ENCODE data around the gene TRAF2. TPM values are rescaled to one million over a fixed set of nuclear protein-coding genes. Genes with fewer than 3 reads are reported as not detected.

Gene TRAF2
- total and polyA plus RNA-seq, 2 of the 8 experiments (the other 6 are each of a cell fraction or from before 2014, with no cell fraction given) = 26.9 to 50.2 TPM

DNA sequence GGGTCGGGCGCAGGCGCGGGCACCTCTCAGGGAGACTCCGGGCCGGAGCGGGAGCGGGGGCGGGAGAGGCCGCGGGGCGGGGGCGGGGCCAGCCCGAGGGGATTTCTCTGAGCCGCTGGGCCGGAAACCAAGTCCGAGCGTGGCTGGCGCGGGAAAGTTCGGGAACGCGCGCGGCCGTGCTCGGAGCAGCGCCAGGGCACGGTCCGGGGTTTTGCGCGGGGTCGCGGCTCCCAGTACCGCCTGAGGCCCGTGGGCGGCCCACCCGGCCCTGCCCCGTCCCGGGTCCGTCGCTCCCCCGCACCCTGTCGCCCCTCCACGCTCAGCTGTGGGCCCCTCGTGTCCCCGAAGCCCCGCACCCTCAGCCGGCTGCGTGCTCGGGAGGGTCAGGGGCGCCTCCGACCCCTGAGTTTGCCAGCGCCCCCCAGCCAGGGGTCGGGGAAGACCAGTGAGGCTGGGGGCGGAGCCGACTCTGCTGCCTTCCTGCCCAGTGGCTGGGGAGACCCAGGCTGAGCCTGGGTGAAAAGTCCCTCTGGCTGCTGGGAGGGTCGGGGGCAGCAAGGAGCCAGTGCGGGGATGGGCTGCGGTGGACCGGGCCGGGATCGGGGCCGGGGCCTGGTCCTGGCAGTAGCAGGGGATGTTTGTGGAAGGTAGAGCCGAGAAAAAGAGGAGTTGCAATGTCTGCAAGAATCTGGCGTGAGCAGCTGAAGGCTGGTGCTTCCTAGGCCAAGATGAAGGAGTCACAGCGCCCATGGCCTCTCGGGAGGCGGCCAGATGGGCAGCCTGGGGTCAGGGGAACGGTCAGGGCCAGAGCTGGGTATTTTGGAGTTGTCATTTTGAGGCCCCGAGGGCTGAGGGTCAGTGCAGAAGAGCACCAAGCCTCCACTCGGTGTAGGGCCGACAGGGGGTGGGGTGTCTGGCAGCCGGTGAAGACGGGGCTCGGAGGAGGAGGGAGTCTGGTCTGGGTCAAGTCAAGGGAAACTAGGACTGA lies 588 bp downstream of the TRAF2 start:
- H3K9ac ChIP-seq (replicated peaks in 1 of 4; ENCODE audit: extremely low read depth in 1 of 4, low read depth in 3 of 4, low read length in 3 of 4) = peak overlapping the region; percentile 32 to 91 (median 52); a peak in 5 of 7 replicates
- CTCF ChIA-PET (ENCODE audit: partially characterized antibody) = interaction anchor here (0.7 to 1.7 kb wide), 2 partner anchors 39 to 181 kb away, joined by 4 to 5 read pairs; no protein-coding TSS in a partner anchor
- POLR2A ChIA-PET (ENCODE audit: partially characterized antibody) = interaction anchor here (1.0 to 3.4 kb wide), 4 partner anchors 11 to 86 kb away, joined by 3 to 15 read pairs (median 8); partner anchors contain the start of gene MAMDC4

More for the DNA sequence above, 588 bp downstream of the TRAF2 start:
- H3K9me3 ChIP-seq (ENCODE audit: insufficient read depth in 2 of 2, low read depth in 1 of 2, low read length in 1 of 2) = no peaks in the 10 kb centered on the region
- peak overlapping the region; percentile 64 for H3K56ac ChIP-seq (replicated peaks; ENCODE audit: insufficient read length, low read depth, low read length)
- H2BK20ac ChIP-seq (ENCODE audit: low read length) = no peak overlapping the region
- H3K4ac ChIP-seq (replicated peaks; ENCODE audit: insufficient read length, low read depth, low read length) = peak overlapping the region; percentile 92
- H3K23me2 ChIP-seq (ENCODE audit: low read depth, low read length) = peaks cover 5% of the 10 kb centered on the region; the same call in 1 of the 2 replicates
- H3K27ac ChIP-seq (ENCODE audit: low read depth, low read length) = 0 out of 2 replicates have a peak overlapping the region, but pooled peaks have one; percentile 42
- no peak overlapping the region for H2BK120ac ChIP-seq (replicated peaks; ENCODE audit: low read depth, low read length)
- H3K27me3 ChIP-seq (replicated peaks in 1 of 4; ENCODE audit: control insufficient read depth in 3 of 4, extremely low read depth in 1 of 4, insufficient read depth in 3 of 4, low read length in 3 of 4) = no peaks in the 10 kb centered on the region
- peak overlapping the region; percentile 55 to 98 (median 76) for H3K4me3 ChIP-seq (ENCODE audit: extremely low read depth in 1 of 4, insufficient read depth in 2 of 4, low read depth in 3 of 4, low read length in 4 of 4)
- peak overlapping the region; percentile 21 for H4K5ac ChIP-seq (ENCODE audit: insufficient read length, low read depth, low read length)
- H2AFZ ChIP-seq (ENCODE audit: low read length) = no peak overlapping the region
- H3K4me2 ChIP-seq (ENCODE audit: insufficient read depth in 1 of 2, low read depth in 2 of 2, low read length in 2 of 2) = peak overlapping the region; percentile 59 to 91
- TF ChIP-seq RBBP5 (IDR thresholded peaks at IDR 0.05; ENCODE audit: borderline replicate concordance, low read depth, low read length) (0 out of 2 replicates have a peak, but pooled peaks have one; percentile 46), TBP (IDR thresholded peaks at IDR 0.05; ENCODE audit: low read depth, low read length) (no peak), SAP30 (IDR thresholded peaks at IDR 0.05; ENCODE audit: insufficient read depth, insufficient replicate concordance, low read length) (no peak), BACH1 (IDR thresholded peaks at IDR 0.05; ENCODE audit: low read length) (peak; percentile 51; the same call in 1 of the 2 replicates)
- no peak overlapping the region for H2BK15ac ChIP-seq (ENCODE audit: low read length)
- H2BK5ac ChIP-seq (ENCODE audit: low read depth, low read length) = no peak overlapping the region
- DNase-seq (ENCODE audit: low read depth in 1 of 2, low spot score in 2 of 2) (peak in 1 of 2 experiments; percentile 70), FAIRE-seq (no peak)
- H4K8ac ChIP-seq (ENCODE audit: extremely low read depth, insufficient read depth, low read length) = peak overlapping the region; percentile 83
- no peak overlapping the region for H2AK5ac ChIP-seq (ENCODE audit: low read depth, low read length)
- peaks cover 17 to 52% of the 10 kb centered on the region in 2 experiments; a peak in 3 of 4 replicates for H3K79me2 ChIP-seq (ENCODE audit: control insufficient read depth in 1 of 2, insufficient read depth in 2 of 2, low read length in 2 of 2)
- no peak overlapping the region for H2BK12ac ChIP-seq (ENCODE audit: low read depth, low read length)
- H3K4me1 ChIP-seq (replicated peaks in 1 of 4; ENCODE audit: control insufficient read depth in 3 of 4, insufficient read depth in 4 of 4, low read length in 3 of 4) = peaks cover 0 to 6% (median 2%) of the 10 kb centered on the region in 4 experiments; a peak in 4 of 7 replicates
- no peak overlapping the region for H3K23ac ChIP-seq (ENCODE audit: insufficient read length)
- WGBS, 2 experiments (ENCODE audit: extremely low coverage in 1 of 2, insufficient coverage in 1 of 2, insufficient read length in 1 of 2, insufficient replicate concordance in 2 of 2, low coverage in 1 of 2, low lambda C conversion rate in 2 of 2, missing lambda C conversion rate in 1 of 2) = 41% methylated on average over 17 of the region's 76 CpGs; no CpG with 5 or more reads in 1 of the 2 experiments
- H4K91ac ChIP-seq (replicated peaks; ENCODE audit: insufficient read length, low read length) = no peak overlapping the region
- peaks cover 0 to 10% (median 0%) of the 10 kb centered on the region in 4 experiments; a peak in 2 of 8 replicates for H3K36me3 ChIP-seq (ENCODE audit: control insufficient read depth in 2 of 4, insufficient read depth in 4 of 4, low read length in 3 of 4)
- H4K20me1 ChIP-seq (replicated peaks in 1 of 2; ENCODE audit: control insufficient read depth in 1 of 2, insufficient read depth in 2 of 2, low read length in 2 of 2) = peaks cover 8 to 14% of the 10 kb centered on the region in 2 experiments
- H3K79me1 ChIP-seq (ENCODE audit: low read depth, low read length) = peaks cover 13% of the 10 kb centered on the region
- peak overlapping the region; percentile 32; the same call in 1 of the 2 replicates for H3K18ac ChIP-seq (ENCODE audit: extremely low read depth, low read length)
- H3K14ac ChIP-seq (ENCODE audit: insufficient read length) = peak overlapping the region; percentile 43

Measured in H1 (cell line).